HepG2 (cell line): ENCODE measurements around the gene LAMA1. TPM values are rescaled to one million over a fixed set of nuclear protein-coding genes. Genes with fewer than 3 reads are reported as not detected.

Experiments
- ATAC-seq: fragments of 200-7000 bp; cut with Tn5 transposase; 3 replicates; pipeline ENCODE4 v1.9.1; 2020; ENCODE audit warnings: mild to moderate bottlenecking, moderate library complexity
- BruUV-seq: library from RNA; stranded (reverse); fragments of 400-500 nt; replicated peaks from 2 replicates; lab custom pipeline; 2021; lab: Mats Ljungman, UMichigan
- CTCF ChIA-PET: fragments of 300-600 bp; formaldehyde crosslinking; extraction: SDS; loops from one replicate; lab custom pipeline; 2021; ENCODE audit warnings: low total read pairs, inconsistent platforms, low intra/inter-chr PET ratio; lab: Yijun Ruan, JAX
- POLR2A ChIA-PET: fragments of 350-600 bp; sonication (Branson Sonifier 250); formaldehyde crosslinking; loops from one replicate; lab custom pipeline; 2020; ENCODE audit warnings: antibody characterized with exemption, inconsistent platforms; lab: Yijun Ruan, JAX
- DNase-seq: peaks from one replicate; pipeline ENCODE4 v3.0.0-alpha.2; 2015; ENCODE audit warnings: low spot score
- FAIRE-seq: peaks from 3 replicates; lab custom pipeline; 2011; peaks lifted over from hg19 to GRCh38; lab: Jason Lieb, UNC
- H2AFZ ChIP-seq: one replicate; pipeline ENCODE4 v1.6.1; 2011; ENCODE audit warnings: low read length, inconsistent platforms
- H3K27ac ChIP-seq: fragments of 300-600 bp; 3 replicates; pipeline ENCODE4 v1.8.0; 2011; ENCODE audit warnings: mixed run types, mild to moderate bottlenecking, mixed read lengths, low read length, inconsistent platforms; ENCODE audit not compliant: insufficient read depth; ENCODE audit errors: extremely low read length
- H3K27me3 ChIP-seq, 2 experiments: fragments of 200-600 bp in 1 of 2; 2 replicates in 1 of 2; 3 replicates in 1 of 2; pipeline versions ENCODE4 v1.6.0 to v1.8.0; 2011; ENCODE audit warnings: low read length in 2 of 2, mild to moderate bottlenecking in 2 of 2, moderate library complexity in 2 of 2, inconsistent platforms in 1 of 2; ENCODE audit not compliant: insufficient read depth in 2 of 2, control insufficient read depth in 1 of 2
- H3K36me3 ChIP-seq, 2 experiments: fragments of 200-600 bp in 1 of 2; replicated peaks in 1 of 2; 2 replicates in 1 of 2; 3 replicates in 1 of 2; pipeline versions ENCODE4 v1.5.1 to v1.8.0; 2011; ENCODE audit warnings: low read length in 2 of 2, inconsistent platforms in 1 of 2; ENCODE audit not compliant: insufficient read depth in 2 of 2, control insufficient read depth in 1 of 2
- H3K4me1 ChIP-seq: 2 replicates; pipeline ENCODE4 v1.5.1; 2012; ENCODE audit warnings: low read length, inconsistent platforms; ENCODE audit not compliant: insufficient read depth
- H3K4me2 ChIP-seq: 2 replicates; pipeline ENCODE4 v1.6.0; 2011; ENCODE audit warnings: low read depth, low read length, inconsistent platforms
- H3K4me3 ChIP-seq, 3 experiments: fragments of 200-600 bp in 1 of 3; sonication (generic), shearing (Covaris generic) in 1 of 3; replicated peaks in 1 of 3; 2 replicates each; pipeline ENCODE4 v1.5.1; 2011 to 2016; ENCODE audit warnings: low read length in 3 of 3, inconsistent platforms in 2 of 3, low read depth in 2 of 3, mild to moderate bottlenecking in 2 of 3, control low read depth in 1 of 3, mixed read lengths in 1 of 3; ENCODE audit not compliant: insufficient read depth in 1 of 3
- H3K79me2 ChIP-seq: one replicate; pipeline ENCODE4 v1.6.1; 2011; ENCODE audit warnings: low read length, inconsistent platforms; ENCODE audit not compliant: insufficient read depth
- H3K9ac ChIP-seq: 2 replicates; pipeline ENCODE4 v1.6.0; 2011; ENCODE audit warnings: mild to moderate bottlenecking, low read depth, low read length, inconsistent platforms; ENCODE audit not compliant: insufficient read depth
- H3K9me3 ChIP-seq: 2 replicates; pipeline ENCODE4 v1.5.1; 2012; ENCODE audit warnings: mild to moderate bottlenecking, low read length
- H4K20me1 ChIP-seq: 2 replicates; pipeline ENCODE4 v1.6.0; 2011; ENCODE audit warnings: inconsistent platforms, mild to moderate bottlenecking, low read length, moderate library complexity; ENCODE audit not compliant: insufficient read depth
- CTCF ChIP-seq: sonication (generic); formaldehyde crosslinking; IDR thresholded peaks from 2 replicates; pipeline ENCODE4 v1.5.0; 2020; ENCODE audit warnings: mild to moderate bottlenecking, missing genetic modification reagents, moderate library complexity
- SNAPC2 ChIP-seq: sonication (generic); formaldehyde crosslinking; IDR thresholded peaks from 2 replicates; pipeline ENCODE4 v1.8.1; 2022; ENCODE audit warnings: mild to moderate bottlenecking, missing genetic modification reagents
- STAG1 ChIP-seq: sonication (generic); formaldehyde crosslinking; IDR thresholded peaks from 2 replicates; pipeline ENCODE4 v1.4.0; 2020; ENCODE audit warnings: missing genetic modification reagents
- WGBS: methylation state at CpG from one replicate; pipeline ENCODE4 v1.1.6; 2017; ENCODE audit warnings: low lambda C conversion rate; 5-methylcytosine and 5-hydroxymethylcytosine counted together
- in situ Hi-C: cut with HindIII; loops from 2 replicates; pipeline ENCODE4 v1.10.0; 2017; ENCODE audit warnings: low pct_unique_long_range_greater_than_20kb; ENCODE audit not compliant: extremely low pct_ligation_motif_present
- intact Hi-C: fragments of 100-400 bp; cut with micrococcal nuclease; formaldehyde crosslinking; loops from one replicate; pipeline ENCODE4 v1.10.0; 2022; ENCODE audit not compliant: unreplicated experiment
- polyA plus RNA-seq, 8 experiments: library from polyadenylated mRNA; depleted of rRNA in 3 of 8; stranded (reverse) in 7 of 8; unstranded in 1 of 8; fragments of >200 nt; fragmentation: Illumina TruSeq in 4 of 8; extraction: Trizol in 4 of 8; gene quantifications; 2 replicates each; pipeline versions ENCODE4 v1.2.1 to v1.2.3, GENCODE V29; 2011 to 2016; ENCODE audit warnings: low read depth in 4 of 8, missing spikeins in 1 of 8, mixed read lengths in 1 of 8; ENCODE audit not compliant: insufficient read depth in 1 of 8
- total RNA-seq, 5 experiments: library from RNA; depleted of rRNA; stranded (reverse); fragments of >200 nt; fragmentation: Illumina TruSeq; extraction: Trizol; gene quantifications; 2 replicates each; pipeline ENCODE4 v1.2.3, GENCODE V29; 2016; ENCODE audit warnings: low read depth in 1 of 5
- TF ChIP-seq, protein P1 (sequence below): sonication (generic); formaldehyde crosslinking; IDR thresholded peaks from 2 replicates; pipeline ENCODE4 v1.4.0; 2020; ENCODE audit warnings: missing genetic modification reagents; ENCODE audit errors: not compliant biosample characterization

LAMA1 gene
- total and polyA plus RNA-seq, 2 of the 13 experiments (the other 11 are each of a cell fraction or from before 2014, with no cell fraction given) = 0.05 to 0.44 TPM

GRCh38 chr18:7165846-7166393, 48.3 kb upstream of the LAMA1 start (continued):
- TF ChIP-seq, protein P1, sequence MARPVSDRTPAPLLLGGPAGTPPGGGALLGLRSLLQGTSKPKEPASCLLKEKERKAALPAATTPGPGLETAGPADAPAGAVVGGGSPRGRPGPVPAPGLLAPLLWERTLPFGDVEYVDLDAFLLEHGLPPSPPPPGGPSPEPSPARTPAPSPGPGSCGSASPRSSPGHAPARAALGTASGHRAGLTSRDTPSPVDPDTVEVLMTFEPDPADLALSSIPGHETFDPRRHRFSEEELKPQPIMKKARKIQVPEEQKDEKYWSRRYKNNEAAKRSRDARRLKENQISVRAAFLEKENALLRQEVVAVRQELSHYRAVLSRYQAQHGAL (CRISPR knock-in tag) = no peak
- TF ChIP-seq, all 625 proteins: peak for 0

GRCh38 chr18:7164323-7165004, 46.9 kb upstream of the LAMA1 start:
- POLR2A ChIA-PET = no interaction called here
- DNase-seq = no peak
- no peak overlapping the region for H3K9ac ChIP-seq
- H3K4me1 ChIP-seq = no peaks in the 10 kb centered on the region
- no peak overlapping the region for H3K4me3 ChIP-seq
- no peak for TF ChIP-seq SNAPC2 (CRISPR knock-in tag)
- peak; percentile 45 for TF ChIP-seq CTCF
- 0 out of 2 replicates have a peak, but pooled peaks have one; percentile 15 for TF ChIP-seq STAG1 (CRISPR knock-in tag)
- H3K27me3 ChIP-seq = no peaks in the 10 kb centered on the region; a peak in 1 of 5 replicates
- no peak overlapping the region for H2AFZ ChIP-seq
- CTCF ChIA-PET = no interaction called here
- no peak overlapping the region for H3K27ac ChIP-seq
- in situ Hi-C loops (loop anchor here (25.0 kb wide), 1 partner anchor 127 kb away; no protein-coding TSS in a partner anchor), intact Hi-C loops (no loop called here)
- 5% methylated on average over 8 of the region's 8 CpGs for WGBS
- H3K36me3 ChIP-seq = no peaks in the 10 kb centered on the region
- ATAC-seq = peak; percentile 71
- BruUV-seq = no TSS peak
- no peaks in the 10 kb centered on the region for H3K9me3 ChIP-seq
- no peaks in the 10 kb centered on the region for H3K79me2 ChIP-seq
- FAIRE-seq = no peak
- H3K4me2 ChIP-seq = no peak overlapping the region
- H4K20me1 ChIP-seq = no peaks in the 10 kb centered on the region
